SK-N-SH (cell line): ENCODE data around the gene TSPO2. TPM values are rescaled to one million over a fixed set of nuclear protein-coding genes. Genes with fewer than 3 reads are reported as not detected.

Source experiments
- CTCF ChIA-PET: fragments of 300-600, 350-600 bp; formaldehyde crosslinking; extraction: SDS; loops from one replicate; lab custom pipeline; 2021; lab: Yijun Ruan, JAX
- POLR2A ChIA-PET: fragments of 350-600 bp; sonication (Branson Sonifier 250); formaldehyde crosslinking; extraction: SDS; loops from one replicate; lab custom pipeline; 2020; ENCODE audit warnings: antibody characterized with exemption, inconsistent platforms; lab: Yijun Ruan, JAX
- DNase-seq: peaks from one replicate; pipeline ENCODE4 v3.0.0; 2012
- H2AFZ ChIP-seq: fragments of 200-600 bp; sonication (generic); 2 replicates; pipeline ENCODE4 v1.8.1; 2016; ENCODE audit warnings: antibody characterized with exemption, mild to moderate bottlenecking, low read depth
- H3F3A ChIP-seq: fragments of 200-600 bp; sonication (generic); replicated peaks from 2 replicates; pipeline ENCODE3; 2016; ENCODE audit warnings: antibody characterized with exemption, mild to moderate bottlenecking; ENCODE audit not compliant: insufficient read depth
- H3K27ac ChIP-seq, 2 experiments: fragments of 200-500 bp in 1 of 2; fragments of 200-600 bp in 1 of 2; sonication (Bioruptor generic) in 1 of 2; sonication (generic), shearing (Covaris generic) in 1 of 2; 2 replicates each; pipeline versions ENCODE4 v1.5.1 to v1.6.1; 2014 to 2016; ENCODE audit warnings: low read depth in 2 of 2, inconsistent platforms in 1 of 2, low read length in 1 of 2, mild to moderate bottlenecking in 1 of 2, mixed read lengths in 1 of 2
- H3K27me3 ChIP-seq: fragments of 200-600 bp; sonication (generic), shearing (Covaris generic); 2 replicates; pipeline ENCODE4 v1.6.1; 2016; ENCODE audit warnings: mixed run types; ENCODE audit not compliant: insufficient read depth
- H3K36me3 ChIP-seq, 2 experiments: fragments of 200-500 bp in 1 of 2; fragments of 200-600 bp in 1 of 2; sonication (Bioruptor generic) in 1 of 2; sonication (generic) in 1 of 2; replicated peaks in 1 of 2; 2 replicates each; pipeline versions ENCODE3 to v1.5.1; 2014 to 2016; ENCODE audit warnings: low read length in 1 of 2, mild to moderate bottlenecking in 1 of 2; ENCODE audit not compliant: insufficient read depth in 2 of 2, control insufficient read depth in 1 of 2
- H3K4me1 ChIP-seq, 2 experiments: fragments of 200-500 bp in 1 of 2; fragments of 200-600 bp in 1 of 2; sonication (Bioruptor generic) in 1 of 2; sonication (generic), shearing (Covaris generic) in 1 of 2; 2 replicates each; pipeline versions ENCODE4 v1.5.1 to v1.6.1; 2014 to 2016; ENCODE audit warnings: low read depth in 1 of 2, low read length in 1 of 2, mixed run types in 1 of 2; ENCODE audit not compliant: insufficient read depth in 2 of 2, control insufficient read depth in 1 of 2
- H3K4me2 ChIP-seq: fragments of 200-600 bp; sonication (generic), shearing (Covaris generic); 2 replicates; pipeline ENCODE4 v1.6.1; 2017; ENCODE audit warnings: mixed run types
- H3K4me3 ChIP-seq, 2 experiments: fragments of 200-500 bp in 1 of 2; fragments of 200-600 bp in 1 of 2; sonication (Bioruptor generic) in 1 of 2; sonication (generic), shearing (Covaris generic) in 1 of 2; 2 replicates each; pipeline versions ENCODE4 v1.5.1 to v1.8.1; 2014 to 2016; ENCODE audit warnings: low read depth in 2 of 2, inconsistent platforms in 1 of 2, low read length in 1 of 2, mild to moderate bottlenecking in 1 of 2, mixed read lengths in 1 of 2, moderate library complexity in 1 of 2
- H3K79me2 ChIP-seq: fragments of 200-600 bp; sonication (generic); 2 replicates; pipeline ENCODE4 v1.8.1; 2017; ENCODE audit warnings: mild to moderate bottlenecking; ENCODE audit not compliant: insufficient read depth
- H3K9ac ChIP-seq: fragments of 200-600 bp; sonication (generic); 2 replicates; pipeline ENCODE4 v1.6.1; 2017; ENCODE audit warnings: mixed run types
- H3K9me2 ChIP-seq: fragments of 200-600 bp; sonication (generic); 2 replicates; pipeline ENCODE4 v1.6.1; 2017; ENCODE audit warnings: mixed run types
- H3K9me3 ChIP-seq: fragments of 200-600 bp; sonication (generic); 2 replicates; pipeline ENCODE4 v1.6.1; 2017; ENCODE audit warnings: mixed run types, mild to moderate bottlenecking, moderate library complexity
- H4K20me1 ChIP-seq: fragments of 200-600 bp; sonication (generic); 2 replicates; pipeline ENCODE4 v1.6.1; 2017; ENCODE audit warnings: mild to moderate bottlenecking, mixed run types; ENCODE audit not compliant: insufficient read depth
- CTCF ChIP-seq: fragments of 200-600 bp; sonication (generic); IDR thresholded peaks from 2 replicates; pipeline ENCODE4 v1.6.1; 2017; ENCODE audit warnings: antibody characterized with exemption, mild to moderate bottlenecking, moderate library complexity
- ELF1 ChIP-seq: IDR thresholded peaks from 2 replicates; pipeline ENCODE4 v1.4.0; 2012
- EP300 ChIP-seq, 2 experiments: IDR thresholded peaks; 2 replicates each; pipeline versions ENCODE4 v1.4.0 to v1.6.1; 2012; ENCODE audit warnings: borderline replicate concordance in 1 of 2, low read depth in 1 of 2, low read length in 1 of 2
- FOSL2 ChIP-seq: IDR thresholded peaks from 2 replicates; pipeline ENCODE4 v1.4.0; 2012; ENCODE audit warnings: low read depth, mild to moderate bottlenecking, moderate library complexity, borderline replicate concordance
- FOXJ3 ChIP-seq: sonication (generic); formaldehyde crosslinking; IDR thresholded peaks from 2 replicates; pipeline ENCODE4 v1.5.1; 2020; ENCODE audit warnings: mild to moderate bottlenecking, missing genetic modification reagents
- FOXM1 ChIP-seq: IDR thresholded peaks from 2 replicates; pipeline ENCODE4 v1.4.0; 2012; ENCODE audit warnings: low read depth, mild to moderate bottlenecking
- MEF2A ChIP-seq: IDR thresholded peaks from 2 replicates; pipeline ENCODE4 v1.4.0; 2012; ENCODE audit warnings: low read depth, borderline replicate concordance
- NFIC ChIP-seq: IDR thresholded peaks from 2 replicates; pipeline ENCODE4 v1.4.0; 2012; ENCODE audit warnings: borderline replicate concordance
- NRF1 ChIP-seq: IDR thresholded peaks from 2 replicates; pipeline ENCODE4 v1.6.1; 2012; ENCODE audit warnings: low read depth, mild to moderate bottlenecking, low read length
- POLR2AphosphoS5 ChIP-seq: IDR thresholded peaks from 2 replicates; pipeline ENCODE4 v1.6.1; 2012; ENCODE audit warnings: low read depth, low read length
- RAD21 ChIP-seq: IDR thresholded peaks from 2 replicates; pipeline ENCODE4 v1.6.1; 2012; ENCODE audit warnings: mild to moderate bottlenecking, low read length
- RCOR1 ChIP-seq: fragments of 150-350 bp; IDR thresholded peaks from 2 replicates; pipeline ENCODE4 v1.6.1; 2017; ENCODE audit warnings: antibody characterized with exemption, low read length
- RFX5 ChIP-seq: IDR thresholded peaks from 2 replicates; pipeline ENCODE4 v1.6.1; 2012; ENCODE audit warnings: mild to moderate bottlenecking, improper control_type of control experiment, low read length
- SIN3A ChIP-seq: IDR thresholded peaks from 2 replicates; pipeline ENCODE4 v1.6.1; 2012; ENCODE audit warnings: low read depth, mild to moderate bottlenecking, low read length, moderate library complexity, borderline replicate concordance
- TCF12 ChIP-seq: IDR thresholded peaks from 2 replicates; pipeline ENCODE4 v1.4.0; 2012
- TEAD4 ChIP-seq: IDR thresholded peaks from 2 replicates; pipeline ENCODE4 v1.4.0; 2012; ENCODE audit warnings: mild to moderate bottlenecking, borderline replicate concordance; ENCODE audit not compliant: insufficient read depth
- YY1 ChIP-seq: IDR thresholded peaks from 2 replicates; pipeline ENCODE4 v1.4.0; 2012; ENCODE audit warnings: low read depth, mild to moderate bottlenecking
- WGBS: methylation state at CpG from one replicate; pipeline ENCODE4 v1.1.6; 2017; ENCODE audit warnings: low lambda C conversion rate; 5-methylcytosine and 5-hydroxymethylcytosine counted together
- polyA plus RNA-seq, 3 experiments: library from polyadenylated mRNA; depleted of rRNA; stranded (reverse); fragments of >200 nt; gene quantifications; 2 replicates each; pipeline ENCODE4 v1.2.3, GENCODE V29; 2012
- TF ChIP-seq, protein P1 (sequence below): IDR thresholded peaks from 2 replicates; pipeline ENCODE4 v1.6.1; 2012; ENCODE audit warnings: mild to moderate bottlenecking, low read depth, low read length, moderate library complexity
- TF ChIP-seq, protein P2 (sequence below): IDR thresholded peaks from 2 replicates; pipeline ENCODE4 v1.4.0; 2012; ENCODE audit warnings: low read depth, borderline replicate concordance
- TF ChIP-seq, protein P3 (sequence below): fragments of 150-350 bp; IDR thresholded peaks from 2 replicates; pipeline ENCODE4 v1.6.1; 2016; ENCODE audit warnings: mild to moderate bottlenecking, low read depth, low read length

TSPO2 gene
- polyA plus RNA-seq, 1 of the 3 experiments (the other 2 are of a cell fraction): not detected

- H2AFZ ChIP-seq: peak overlapping the region; percentile 55
- H3K36me3 ChIP-seq: no peaks in the 10 kb centered on the region
- H3F3A ChIP-seq: no peaks in the 10 kb centered on the region
- TF ChIP-seq RCOR1 (no peak), YY1 (no peak), FOXM1 (no peak)
- CTCF ChIA-PET: interaction anchor here (1.2 to 6.3 kb wide), 4 partner anchors 11 to 36 kb away, joined by 3 to 50 read pairs (median 4); no protein-coding TSS in a partner anchor
- POLR2A ChIA-PET: interaction anchor here (0.6 kb wide), 2 partner anchors 32 to 50 kb away, joined by 3 read pairs; no protein-coding TSS in a partner anchor
- peak overlapping the region in 1 of 2 experiments; percentile 40; a peak in 2 of 4 replicates for H3K27ac ChIP-seq
- H3K27me3 ChIP-seq: no peaks in the 10 kb centered on the region; the same call in 1 of the 2 replicates
- H3K4me3 ChIP-seq: no peak overlapping the region
- H3K4me1 ChIP-seq: peaks cover 7 to 13% of the 10 kb centered on the region in 2 experiments; a peak in 3 of 4 replicates
- whole genome bisulfite sequencing: 33% methylated on average over 4 of the region's 4 CpGs
- peak overlapping the region; percentile 51 for H3K4me2 ChIP-seq
- no peaks in the 10 kb centered on the region for H3K9me2 ChIP-seq
- no peaks in the 10 kb centered on the region for H3K79me2 ChIP-seq
- H3K9me3 ChIP-seq: no peaks in the 10 kb centered on the region
- no peaks in the 10 kb centered on the region for H4K20me1 ChIP-seq
- DNase-seq: no peak
- H3K9ac ChIP-seq: peak overlapping the region; percentile 9; the same call in 1 of the 2 replicates
Measured at GRCh38 chr6:40997234-40997957, 44.9 kb upstream of the TSPO2 start.

DNA sequence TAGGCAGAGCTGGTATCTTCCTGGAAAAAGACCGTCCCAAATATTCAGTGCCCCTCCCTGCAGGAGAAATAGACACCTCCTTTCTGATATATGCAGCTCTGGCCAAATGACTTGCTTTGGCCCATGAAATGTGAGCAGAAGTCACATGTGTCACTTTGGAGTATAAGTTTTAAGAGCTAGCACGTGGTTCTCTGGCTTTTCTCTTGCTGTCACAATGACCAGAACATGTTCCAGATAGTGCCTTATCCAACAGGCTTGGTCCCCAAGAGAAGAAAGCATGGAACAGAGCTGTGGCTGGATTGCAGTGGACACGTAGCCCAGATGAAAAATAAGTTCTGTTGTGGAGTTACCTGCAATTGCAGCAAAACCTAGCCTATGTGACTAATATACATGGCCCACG is 43.6 kb upstream of the TSPO2 start:
- 74% methylated on average over 4 of the region's 4 CpGs for WGBS
- no peak for DNase-seq
- ChIA-PET CTCF (interaction anchor here (0.9 to 6.3 kb wide), 5 partner anchors 13 to 111 kb away, joined by 3 to 50 read pairs (median 4); no protein-coding TSS in a partner anchor), POLR2A (interaction anchor here (0.6 kb wide), 1 partner anchor 159 kb away, joined by 4 read pairs; no protein-coding TSS in a partner anchor)
- Histone ChIP-seq H3K79me2 (no peaks in the 10 kb centered on the region), H3K4me2 (no peak overlapping the region), H2AFZ (no peak overlapping the region), H3K27ac (no peak overlapping the region), H3K27me3 (no peaks in the 10 kb centered on the region; the same call in 1 of the 2 replicates), H3K9me2 (no peaks in the 10 kb centered on the region), H3K9ac (no peak overlapping the region), H3K4me1 (peaks cover 7 to 13% of the 10 kb centered on the region in 2 experiments; a peak in 3 of 4 replicates), H3F3A (no peaks in the 10 kb centered on the region), H3K4me3 (no peak overlapping the region), H3K9me3 (no peaks in the 10 kb centered on the region), H4K20me1 (no peaks in the 10 kb centered on the region), H3K36me3 (no peaks in the 10 kb centered on the region)
- TF ChIP-seq, protein P1, sequence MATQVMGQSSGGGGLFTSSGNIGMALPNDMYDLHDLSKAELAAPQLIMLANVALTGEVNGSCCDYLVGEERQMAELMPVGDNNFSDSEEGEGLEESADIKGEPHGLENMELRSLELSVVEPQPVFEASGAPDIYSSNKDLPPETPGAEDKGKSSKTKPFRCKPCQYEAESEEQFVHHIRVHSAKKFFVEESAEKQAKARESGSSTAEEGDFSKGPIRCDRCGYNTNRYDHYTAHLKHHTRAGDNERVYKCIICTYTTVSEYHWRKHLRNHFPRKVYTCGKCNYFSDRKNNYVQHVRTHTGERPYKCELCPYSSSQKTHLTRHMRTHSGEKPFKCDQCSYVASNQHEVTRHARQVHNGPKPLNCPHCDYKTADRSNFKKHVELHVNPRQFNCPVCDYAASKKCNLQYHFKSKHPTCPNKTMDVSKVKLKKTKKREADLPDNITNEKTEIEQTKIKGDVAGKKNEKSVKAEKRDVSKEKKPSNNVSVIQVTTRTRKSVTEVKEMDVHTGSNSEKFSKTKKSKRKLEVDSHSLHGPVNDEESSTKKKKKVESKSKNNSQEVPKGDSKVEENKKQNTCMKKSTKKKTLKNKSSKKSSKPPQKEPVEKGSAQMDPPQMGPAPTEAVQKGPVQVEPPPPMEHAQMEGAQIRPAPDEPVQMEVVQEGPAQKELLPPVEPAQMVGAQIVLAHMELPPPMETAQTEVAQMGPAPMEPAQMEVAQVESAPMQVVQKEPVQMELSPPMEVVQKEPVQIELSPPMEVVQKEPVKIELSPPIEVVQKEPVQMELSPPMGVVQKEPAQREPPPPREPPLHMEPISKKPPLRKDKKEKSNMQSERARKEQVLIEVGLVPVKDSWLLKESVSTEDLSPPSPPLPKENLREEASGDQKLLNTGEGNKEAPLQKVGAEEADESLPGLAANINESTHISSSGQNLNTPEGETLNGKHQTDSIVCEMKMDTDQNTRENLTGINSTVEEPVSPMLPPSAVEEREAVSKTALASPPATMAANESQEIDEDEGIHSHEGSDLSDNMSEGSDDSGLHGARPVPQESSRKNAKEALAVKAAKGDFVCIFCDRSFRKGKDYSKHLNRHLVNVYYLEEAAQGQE: no peak
- TF ChIP-seq MEF2A (no peak), NRF1 (no peak), FOSL2 (no peak), NFIC (no peak), SIN3A (no peak), FOXJ3 (CRISPR knock-in tag) (no peak), POLR2AphosphoS5 (no peak), ELF1 (no peak), EP300 (IDR thresholded peaks at IDR 0.05; ENCODE audit: borderline replicate concordance in 1 of 2, low read depth in 1 of 2, low read length in 1 of 2) (no peak), TCF12 (no peak), RFX5 (no peak), CTCF (no peak), TEAD4 (no peak), RAD21 (no peak)
- TF ChIP-seq, protein P2, sequence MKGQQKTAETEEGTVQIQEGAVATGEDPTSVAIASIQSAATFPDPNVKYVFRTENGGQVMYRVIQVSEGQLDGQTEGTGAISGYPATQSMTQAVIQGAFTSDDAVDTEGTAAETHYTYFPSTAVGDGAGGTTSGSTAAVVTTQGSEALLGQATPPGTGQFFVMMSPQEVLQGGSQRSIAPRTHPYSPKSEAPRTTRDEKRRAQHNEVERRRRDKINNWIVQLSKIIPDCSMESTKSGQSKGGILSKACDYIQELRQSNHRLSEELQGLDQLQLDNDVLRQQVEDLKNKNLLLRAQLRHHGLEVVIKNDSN: no peak
- TF ChIP-seq, protein P3, sequence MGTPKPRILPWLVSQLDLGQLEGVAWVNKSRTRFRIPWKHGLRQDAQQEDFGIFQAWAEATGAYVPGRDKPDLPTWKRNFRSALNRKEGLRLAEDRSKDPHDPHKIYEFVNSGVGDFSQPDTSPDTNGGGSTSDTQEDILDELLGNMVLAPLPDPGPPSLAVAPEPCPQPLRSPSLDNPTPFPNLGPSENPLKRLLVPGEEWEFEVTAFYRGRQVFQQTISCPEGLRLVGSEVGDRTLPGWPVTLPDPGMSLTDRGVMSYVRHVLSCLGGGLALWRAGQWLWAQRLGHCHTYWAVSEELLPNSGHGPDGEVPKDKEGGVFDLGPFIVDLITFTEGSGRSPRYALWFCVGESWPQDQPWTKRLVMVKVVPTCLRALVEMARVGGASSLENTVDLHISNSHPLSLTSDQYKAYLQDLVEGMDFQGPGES: no peak
